Measurements from ENCODE around the gene KCNH4. TPM values are rescaled to one million over a fixed set of nuclear protein-coding genes. Genes with fewer than 3 reads are reported as not detected.
"Not testable (repeated sequence)": the region's sequence is repeated elsewhere in the genome, so short reads cannot be mapped to it uniquely, and the experiment has no call there.

Gene KCNH4
- total and polyA plus RNA-seq, 2 experiments from 2014 or later: 0.17 to 0.23 TPM

- no peaks in the 10 kb centered on the region for H3K9me2 ChIP-seq (replicated peaks; ENCODE audit: insufficient read depth)
- 64% methylated on average over 2 of the region's 2 CpGs for WGBS (ENCODE audit: low lambda C conversion rate, missing lambda C conversion rate)
- TF ChIP-seq CTCF (IDR thresholded peaks at IDR 0.05; ENCODE audit: poor library complexity) (no peak), EZH2 (IDR thresholded peaks at IDR 0.05; ENCODE audit: borderline replicate concordance) (no peak), EZH2phosphoT487 (IDR thresholded peaks at IDR 0.05; ENCODE audit: low read depth, severe bottlenecking, unreplicated experiment) (no peak)
- H3K4me3 ChIP-seq: no peak overlapping the region
- H3K4me1 ChIP-seq (ENCODE audit: insufficient read depth): no peaks in the 10 kb centered on the region
- H3K36me3 ChIP-seq (replicated peaks; ENCODE audit: insufficient read depth, low read depth): no peaks in the 10 kb centered on the region
- H2AFZ ChIP-seq: no peak overlapping the region
- H3K27me3 ChIP-seq: no peaks in the 10 kb centered on the region
- H3K27ac ChIP-seq: no peak overlapping the region
- no peak for DNase-seq (ENCODE audit: low spot score)
- no peak overlapping the region for H3K4me2 ChIP-seq
- H3K9me3 ChIP-seq (ENCODE audit: low read depth): no peaks in the 10 kb centered on the region
- no peaks in the 10 kb centered on the region for H4K20me1 ChIP-seq (ENCODE audit: insufficient read depth, poor library complexity, severe bottlenecking)
- no peaks in the 10 kb centered on the region for H3K79me2 ChIP-seq
Measured at GRCh38 chr17:42214156-42214555, 33.2 kb upstream of the KCNH4 start.

GRCh38 chr17:42212382-42212781 is 31.4 kb upstream of the KCNH4 start:
- Histone ChIP-seq H3K27ac (no peak overlapping the region), H3K36me3 (replicated peaks; ENCODE audit: insufficient read depth, low read depth) (no peaks in the 10 kb centered on the region)
- no peak for DNase-seq (ENCODE audit: low spot score)

GRCh38 chr17:42211921-42212341 is 31.0 kb upstream of the KCNH4 start:
- H3K9me2 ChIP-seq (replicated peaks; ENCODE audit: insufficient read depth); H3K4me3 ChIP-seq; H3K36me3 ChIP-seq (replicated peaks; ENCODE audit: insufficient read depth, low read depth); DNase-seq (ENCODE audit: low spot score); H3K4me1 ChIP-seq (ENCODE audit: insufficient read depth); H3K9me3 ChIP-seq (ENCODE audit: low read depth); H3K4me2 ChIP-seq; H3K27me3 ChIP-seq; H2AFZ ChIP-seq; H4K20me1 ChIP-seq (ENCODE audit: insufficient read depth, poor library complexity, severe bottlenecking); H3K27ac ChIP-seq; H3K79me2 ChIP-seq: not testable (repeated sequence)
- WGBS (ENCODE audit: low lambda C conversion rate, missing lambda C conversion rate): 91% methylated on average over 9 of the region's 9 CpGs

More at GRCh38 chr17:42212382-42212781, 31.4 kb upstream of the KCNH4 start:
- Histone ChIP-seq H4K20me1 (ENCODE audit: insufficient read depth, poor library complexity, severe bottlenecking) (no peaks in the 10 kb centered on the region), H3K4me2 (no peak overlapping the region), H3K27me3 (no peaks in the 10 kb centered on the region), H3K79me2 (no peaks in the 10 kb centered on the region), H3K9me3 (ENCODE audit: low read depth) (no peaks in the 10 kb centered on the region), H3K4me3 (no peak overlapping the region), H2AFZ (no peak overlapping the region), H3K9me2 (replicated peaks; ENCODE audit: insufficient read depth) (no peaks in the 10 kb centered on the region), H3K4me1 (ENCODE audit: insufficient read depth) (no peaks in the 10 kb centered on the region)
- no peak for TF ChIP-seq EZH2phosphoT487 (IDR thresholded peaks at IDR 0.05; ENCODE audit: low read depth, severe bottlenecking, unreplicated experiment)
- TF ChIP-seq EZH2 (IDR thresholded peaks at IDR 0.05; ENCODE audit: borderline replicate concordance): no peak
- no peak for TF ChIP-seq CTCF (IDR thresholded peaks at IDR 0.05; ENCODE audit: poor library complexity)
- 94% methylated on average over 7 of the region's 7 CpGs for WGBS (ENCODE audit: low lambda C conversion rate, missing lambda C conversion rate)

GRCh38 chr17:42210046-42210445 is 29.1 kb upstream of the KCNH4 start:
- H3K4me2 ChIP-seq: no peak overlapping the region
- H3K27ac ChIP-seq: no peak overlapping the region
- no peaks in the 10 kb centered on the region for H3K79me2 ChIP-seq
- no peaks in the 10 kb centered on the region for H3K27me3 ChIP-seq
- no peak for DNase-seq (ENCODE audit: low spot score)
- no peaks in the 10 kb centered on the region for H3K36me3 ChIP-seq (replicated peaks; ENCODE audit: insufficient read depth, low read depth)
- TF ChIP-seq CTCF (IDR thresholded peaks at IDR 0.05; ENCODE audit: poor library complexity) (no peak), EZH2phosphoT487 (IDR thresholded peaks at IDR 0.05; ENCODE audit: low read depth, severe bottlenecking, unreplicated experiment) (no peak), EZH2 (IDR thresholded peaks at IDR 0.05; ENCODE audit: borderline replicate concordance) (no peak)
- H3K4me1 ChIP-seq (ENCODE audit: insufficient read depth): no peaks in the 10 kb centered on the region
- H2AFZ ChIP-seq: no peak overlapping the region
- no peaks in the 10 kb centered on the region for H4K20me1 ChIP-seq (ENCODE audit: insufficient read depth, poor library complexity, severe bottlenecking)
- H3K9me3 ChIP-seq (ENCODE audit: low read depth): no peaks in the 10 kb centered on the region
- H3K4me3 ChIP-seq: no peak overlapping the region
- WGBS (ENCODE audit: low lambda C conversion rate, missing lambda C conversion rate): 97% methylated on average over 6 of the region's 6 CpGs
- no peaks in the 10 kb centered on the region for H3K9me2 ChIP-seq (replicated peaks; ENCODE audit: insufficient read depth)

- not testable (repeated sequence) for H3K4me2 ChIP-seq; H3K4me3 ChIP-seq; H4K20me1 ChIP-seq (ENCODE audit: insufficient read depth, poor library complexity, severe bottlenecking); H3K36me3 ChIP-seq (replicated peaks; ENCODE audit: insufficient read depth, low read depth); H3K27me3 ChIP-seq; H3K79me2 ChIP-seq; DNase-seq (ENCODE audit: low spot score); H3K9me3 ChIP-seq (ENCODE audit: low read depth); H3K9me2 ChIP-seq (replicated peaks; ENCODE audit: insufficient read depth); H2AFZ ChIP-seq; H3K4me1 ChIP-seq (ENCODE audit: insufficient read depth); H3K27ac ChIP-seq
- WGBS (ENCODE audit: low lambda C conversion rate, missing lambda C conversion rate): 95% methylated on average over 8 of the region's 8 CpGs
Measured at GRCh38 chr17:42206153-42206612, 25.2 kb upstream of the KCNH4 start.
